Cardiac septum (tissue), 1 donor: Measurements from ENCODE around the gene PAXX. TPM values are rescaled to one million over a fixed set of nuclear protein-coding genes. Genes with fewer than 3 reads are reported as not detected.
A peak's percentile ranks its signal among the peaks of the same experiment; 100 is the strongest.

Experiments
- DNase-seq: peaks from one replicate; pipeline ENCODE4 v3.0.0-alpha.2; 2020; ENCODE audit warnings: low spot score
- intact Hi-C: fragments of 100-400 bp; cut with DNase I; formaldehyde crosslinking; loops from one replicate; pipeline ENCODE4 v1.14.0; 2022
- total RNA-seq: library from RNA; stranded (reverse); fragmentation: NEBNext Ultra II Directional; extraction: Animal tissue kit (Norgen Biotek cat#: 25700); gene quantifications from one replicate; pipeline ENCODE4 v1.2.1, GENCODE V29; 2021
- donor health status: DM: no; HTN: no; CAD: no.

PAXX gene
- total RNA-seq, 1 donor from 2014 or later, result 26.0 TPM

DNA sequence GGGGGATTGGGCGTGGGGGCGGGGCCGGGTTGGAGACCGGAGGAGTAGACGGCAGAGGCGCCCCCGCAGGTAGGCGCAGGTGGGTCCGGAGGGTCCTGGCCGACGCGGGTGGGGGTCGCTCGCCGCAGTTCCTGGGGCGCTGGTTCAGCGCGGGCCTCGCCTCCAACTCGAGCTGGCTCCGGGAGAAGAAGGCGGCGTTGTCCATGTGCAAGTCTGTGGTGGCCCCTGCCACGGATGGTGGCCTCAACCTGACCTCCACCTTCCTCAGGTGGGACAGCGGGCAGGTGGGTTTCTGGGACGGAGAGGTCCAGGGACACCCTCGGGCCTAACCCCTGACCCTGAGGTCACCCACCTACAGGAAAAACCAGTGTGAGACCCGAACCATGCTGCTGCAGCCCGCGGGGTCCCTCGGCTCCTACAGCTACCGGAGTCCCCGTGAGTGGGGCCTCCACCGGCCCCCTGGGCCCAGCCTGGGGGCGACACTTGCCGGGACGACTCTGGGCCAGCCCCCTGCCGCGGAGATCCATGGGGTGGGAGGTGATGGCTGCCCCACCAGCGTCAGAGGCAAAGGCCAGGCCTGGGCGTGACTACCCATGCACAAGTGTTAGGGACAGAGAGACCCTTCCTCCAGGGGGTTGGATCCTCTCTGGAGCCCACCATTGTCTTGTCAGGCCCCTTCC lies 13.2 kb upstream of the PAXX start:
- no peak for DNase-seq
- intact Hi-C loops, result no loop called here

DNA sequence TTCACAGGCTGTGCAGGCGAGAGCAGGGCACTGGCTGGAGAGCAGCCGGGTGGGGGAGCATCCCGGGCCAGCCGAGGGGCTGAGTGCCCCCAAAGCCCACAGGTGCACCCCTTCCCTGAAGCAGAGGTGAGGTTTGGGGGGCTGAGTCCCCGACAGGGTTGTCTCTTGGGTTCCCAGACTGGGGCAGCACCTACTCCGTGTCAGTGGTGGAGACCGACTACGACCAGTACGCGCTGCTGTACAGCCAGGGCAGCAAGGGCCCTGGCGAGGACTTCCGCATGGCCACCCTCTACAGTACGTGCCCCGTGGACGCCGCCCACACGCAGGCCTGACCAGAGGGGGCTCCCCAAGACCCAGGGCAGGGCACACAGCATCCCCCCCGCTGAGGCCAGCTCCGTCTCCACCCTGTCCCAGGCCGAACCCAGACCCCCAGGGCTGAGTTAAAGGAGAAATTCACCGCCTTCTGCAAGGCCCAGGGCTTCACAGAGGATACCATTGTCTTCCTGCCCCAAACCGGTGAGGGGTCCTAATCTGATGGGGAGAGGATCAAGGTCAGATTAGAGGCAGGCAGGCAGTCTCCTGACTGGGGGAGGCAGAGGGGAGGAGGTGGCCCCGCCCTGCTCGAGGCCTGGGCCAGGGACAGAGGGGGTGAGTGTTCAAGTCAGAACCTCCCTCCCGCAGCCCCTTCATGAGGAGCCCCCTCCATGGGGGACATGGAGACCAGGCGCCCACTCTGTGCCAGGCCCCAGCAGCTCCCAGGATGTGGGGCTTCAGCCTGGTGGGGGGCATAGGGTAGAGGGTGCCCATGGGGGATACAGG lies 12.2 kb upstream of the PAXX start:
- intact Hi-C loops, result no loop called here
- DNase-seq, result no peak

DNA sequence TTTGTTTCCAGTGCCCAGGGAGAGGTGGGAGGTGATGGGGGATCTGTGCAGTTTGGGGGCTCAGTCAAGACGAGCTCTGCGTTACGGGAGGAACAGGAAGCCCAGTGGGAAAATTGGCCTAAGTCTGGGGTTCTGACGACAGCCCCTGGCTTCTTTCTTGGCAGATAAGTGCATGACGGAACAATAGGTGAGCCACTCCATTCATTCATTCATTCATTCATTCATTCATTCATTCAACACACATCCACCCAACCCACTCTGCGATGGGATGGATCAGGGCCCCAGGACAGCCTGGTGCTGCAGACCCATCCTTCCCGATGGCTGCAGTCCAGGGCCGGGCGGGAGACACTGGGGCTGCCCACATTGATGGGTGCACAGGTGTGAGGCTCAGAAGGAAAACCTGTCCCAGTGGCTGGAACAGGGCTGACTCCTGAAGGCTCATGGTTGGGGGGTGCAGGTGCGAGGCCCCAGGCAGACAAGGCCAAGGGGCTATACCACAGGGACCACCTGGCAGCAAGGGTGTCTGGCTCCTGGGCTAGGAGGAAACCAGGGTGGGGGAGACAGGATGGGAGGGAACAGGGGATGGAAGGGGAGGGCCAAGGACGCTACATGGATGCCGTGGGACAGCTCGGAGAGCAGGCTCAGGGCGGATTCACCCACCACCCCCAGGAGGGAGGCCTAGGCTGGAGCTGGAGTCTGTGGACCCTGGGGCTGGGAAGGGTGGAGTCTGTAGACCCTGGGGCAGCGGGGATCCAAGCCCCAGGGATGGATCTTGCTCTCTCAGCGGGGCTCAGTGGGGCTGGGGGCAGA lies 11.3 kb upstream of the PAXX start:
- no peak for DNase-seq
- intact Hi-C loops, result no loop called here

GRCh38 chr9:136981588-136982231 lies 10.5 kb upstream of the PAXX start:
- peak; percentile 86 for DNase-seq
- intact Hi-C loops, result no loop called here

DNA sequence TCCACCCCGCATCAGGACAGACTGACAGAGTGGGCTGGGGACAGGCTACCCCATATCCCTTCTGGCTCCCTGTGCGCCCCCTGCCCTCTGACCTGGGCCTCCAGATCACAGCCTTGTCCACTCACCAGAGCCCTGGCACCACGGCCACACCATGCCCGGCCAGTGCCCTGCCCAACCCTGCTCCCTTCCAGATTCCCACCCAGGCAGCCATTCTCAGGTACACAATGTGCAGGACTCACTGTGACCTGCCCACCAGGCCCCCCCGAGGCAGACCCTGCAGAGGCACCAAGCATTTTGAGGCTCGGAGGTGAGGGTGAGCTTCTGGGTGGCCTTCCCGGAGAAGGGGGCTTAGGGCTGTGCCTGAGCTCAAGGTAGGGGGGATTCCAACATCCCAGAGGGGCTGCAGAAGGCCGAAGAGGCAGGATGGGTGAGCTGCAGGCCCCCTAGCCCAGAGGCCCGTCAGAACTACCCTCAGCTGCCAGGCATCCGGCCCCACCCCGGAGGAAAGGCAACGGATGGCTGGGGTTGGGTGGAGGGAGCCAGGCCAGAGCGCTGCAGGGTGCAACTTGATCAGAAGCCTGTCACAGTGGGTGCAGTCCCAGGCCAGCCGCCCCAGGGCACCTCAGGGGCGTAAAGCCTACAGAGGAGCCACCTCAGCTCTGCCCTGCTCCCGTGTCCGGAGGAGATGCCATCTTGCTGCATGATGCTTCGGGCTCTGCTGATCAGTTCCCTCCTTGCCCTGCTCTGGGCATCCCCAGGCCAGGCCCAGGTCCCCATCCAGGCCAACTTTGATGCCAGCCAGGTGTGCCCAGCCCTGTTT lies 9.8 kb upstream of the PAXX start, which contains the start of gene LCNL1:
Gene LCNL1 (plus strand): TSS at position 762 of the 820 bp plus-strand sequence. CDS start 594 bp downstream, outside the sequence.
- intact Hi-C loops, result no loop called here
- no peak for DNase-seq

DNA sequence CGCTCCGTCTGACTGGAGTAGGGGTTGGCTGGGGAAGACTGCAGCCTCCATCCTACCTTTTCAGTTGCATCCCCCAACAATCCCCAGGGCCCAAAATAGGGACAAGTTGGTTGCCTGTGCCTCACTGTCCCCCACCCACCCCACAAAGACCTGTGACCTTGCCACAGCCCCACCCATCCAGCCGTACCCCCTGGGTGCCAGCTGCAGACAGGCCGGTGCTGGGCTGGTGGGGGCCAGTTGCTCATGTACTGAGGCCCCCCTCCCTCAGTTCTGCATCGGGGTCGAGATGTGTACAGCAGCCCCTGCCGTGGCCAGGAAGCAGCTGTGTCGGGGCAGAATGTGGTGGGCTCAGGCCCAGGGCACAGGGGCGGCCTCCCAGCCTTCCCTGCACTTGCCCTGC lies 9.1 kb upstream of the PAXX start:
- intact Hi-C loops, result no loop called here

GRCh38 chr9:136983656-136984314 lies 8.4 kb upstream of the PAXX start:
- no peak for DNase-seq
- intact Hi-C loops, result no loop called here

More for the DNA sequence above, 9.1 kb upstream of the PAXX start:
- no peak for DNase-seq

DNA sequence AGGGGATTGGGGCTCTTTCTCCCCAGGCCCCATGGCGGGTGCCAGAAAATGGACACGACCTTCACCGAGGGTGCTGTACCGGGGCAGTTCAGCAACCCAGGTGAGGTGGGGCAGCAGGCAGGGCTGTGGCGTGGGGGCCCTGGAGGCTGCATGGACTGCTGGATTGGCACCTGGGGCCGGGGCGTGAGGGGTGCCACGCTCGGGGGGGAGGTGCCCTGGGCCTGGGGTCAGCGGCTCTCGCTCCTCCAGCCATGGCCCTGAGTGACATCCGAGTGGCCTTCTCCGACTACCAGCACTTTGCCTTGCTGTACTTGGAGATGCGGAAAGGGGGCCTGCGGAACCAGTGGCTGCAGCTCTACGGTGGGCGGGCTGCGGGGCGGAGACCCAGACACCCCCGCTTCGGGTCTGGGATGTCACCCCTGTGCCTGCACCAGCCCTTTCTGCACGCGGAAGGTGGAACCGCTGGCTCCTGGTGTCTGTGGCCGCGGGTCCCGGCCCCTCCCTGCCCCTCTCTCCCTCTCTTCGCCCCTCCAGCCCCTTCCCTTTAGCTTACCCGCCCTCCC lies 7.7 kb upstream of the PAXX start:
- intact Hi-C loops, result no loop called here
- no peak for DNase-seq

- intact Hi-C loops, result no loop called here
- DNase-seq, result no peak
Observed at GRCh38 chr9:136985027-136985602, 7.1 kb upstream of the PAXX start.

DNA sequence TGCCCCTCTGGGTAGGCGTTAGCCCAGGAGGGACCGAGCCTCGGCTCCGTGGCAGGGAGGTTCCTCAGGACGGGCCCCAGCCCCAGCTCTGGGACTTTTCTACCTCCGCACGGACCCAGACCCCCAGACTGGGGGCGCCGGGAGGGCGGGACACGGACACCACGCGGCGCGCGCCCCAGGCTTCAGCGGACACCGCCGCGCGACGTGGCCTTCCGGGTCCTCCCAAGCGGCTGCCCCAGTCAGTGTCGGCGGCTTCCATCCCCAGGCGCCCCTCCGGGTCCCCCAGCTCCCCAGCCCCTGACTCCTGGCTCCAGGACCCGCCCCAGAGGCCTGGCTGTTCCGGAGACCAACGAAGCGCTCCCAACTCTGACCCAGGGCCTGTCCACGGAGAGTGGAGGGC lies 6.4 kb upstream of the PAXX start:
- intact Hi-C loops, result no loop called here
- no peak for DNase-seq

- intact Hi-C loops, result no loop called here
- DNase-seq, result no peak
Observed at GRCh38 chr9:136988872-136989271, 3.4 kb upstream of the PAXX start.

GRCh38 chr9:136990242-136990911 lies 1.8 kb upstream of the PAXX start:
- intact Hi-C loops, result no loop called here
- no peak for DNase-seq

GRCh38 chr9:136992819-136993369 lies 672 bp downstream of the PAXX start:
- no peak for DNase-seq
- intact Hi-C loops, result loop anchor here (2.0 kb wide), 1 partner anchor 16 kb away; the partner anchor contains the start of gene PTGDS

DNA sequence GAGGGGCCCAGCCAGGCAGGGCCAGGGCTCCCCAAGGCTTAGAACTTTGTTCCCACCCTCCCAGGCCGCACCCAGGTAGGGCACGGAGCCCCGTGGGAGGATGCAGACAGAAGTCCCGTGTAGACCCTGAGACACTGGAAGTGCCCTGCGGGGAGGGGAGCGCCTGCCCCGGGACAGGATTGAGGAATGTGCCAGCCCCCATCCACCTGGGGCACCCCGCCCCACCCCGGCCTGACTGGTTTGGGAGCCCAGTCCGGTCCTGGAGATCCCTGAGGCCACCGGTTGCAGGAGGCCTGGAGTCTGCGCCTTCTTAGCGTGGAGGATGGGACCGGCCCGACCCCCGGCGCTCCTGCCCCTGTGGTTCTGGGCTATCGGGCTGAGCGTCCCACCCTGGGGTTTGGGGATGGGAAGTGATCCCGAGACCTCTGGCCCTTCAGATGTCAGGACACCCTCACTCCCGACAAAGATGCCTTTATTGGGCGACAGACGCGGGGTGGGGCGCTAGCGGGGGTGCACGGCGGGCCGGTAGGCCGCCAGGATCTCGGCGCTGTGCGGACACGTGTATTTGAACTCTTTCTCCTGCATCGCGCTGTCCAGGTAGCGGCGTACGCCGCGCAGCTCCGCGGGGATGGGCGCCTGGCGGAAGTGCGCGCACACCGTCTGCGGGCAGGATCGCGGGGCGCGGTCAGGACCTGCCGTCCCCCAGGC lies 2.1 kb downstream of the PAXX start:
- no peak for DNase-seq
- intact Hi-C loops, result no loop called here

GRCh38 chr9:136994888-136995230 lies 2.6 kb downstream of the PAXX start:
- no peak for DNase-seq
- intact Hi-C loops, result no loop called here

GRCh38 chr9:136995362-136995761 lies 3.1 kb downstream of the PAXX start:
- no peak for DNase-seq
- intact Hi-C loops, result no loop called here
